NCI-H1436 (cell line): ENCODE results near the gene SLC2A4RG.

ENCODE experiments used
- DNase-seq: peaks from one replicate; lab custom pipeline; 2025; lab: John Stamatoyannopoulos, UW

SLC2A4RG gene, protein sequence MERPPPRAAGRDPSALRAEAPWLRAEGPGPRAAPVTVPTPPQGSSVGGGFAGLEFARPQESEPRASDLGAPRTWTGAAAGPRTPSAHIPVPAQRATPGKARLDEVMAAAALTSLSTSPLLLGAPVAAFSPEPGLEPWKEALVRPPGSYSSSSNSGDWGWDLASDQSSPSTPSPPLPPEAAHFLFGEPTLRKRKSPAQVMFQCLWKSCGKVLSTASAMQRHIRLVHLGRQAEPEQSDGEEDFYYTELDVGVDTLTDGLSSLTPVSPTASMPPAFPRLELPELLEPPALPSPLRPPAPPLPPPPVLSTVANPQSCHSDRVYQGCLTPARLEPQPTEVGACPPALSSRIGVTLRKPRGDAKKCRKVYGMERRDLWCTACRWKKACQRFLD

DNA sequence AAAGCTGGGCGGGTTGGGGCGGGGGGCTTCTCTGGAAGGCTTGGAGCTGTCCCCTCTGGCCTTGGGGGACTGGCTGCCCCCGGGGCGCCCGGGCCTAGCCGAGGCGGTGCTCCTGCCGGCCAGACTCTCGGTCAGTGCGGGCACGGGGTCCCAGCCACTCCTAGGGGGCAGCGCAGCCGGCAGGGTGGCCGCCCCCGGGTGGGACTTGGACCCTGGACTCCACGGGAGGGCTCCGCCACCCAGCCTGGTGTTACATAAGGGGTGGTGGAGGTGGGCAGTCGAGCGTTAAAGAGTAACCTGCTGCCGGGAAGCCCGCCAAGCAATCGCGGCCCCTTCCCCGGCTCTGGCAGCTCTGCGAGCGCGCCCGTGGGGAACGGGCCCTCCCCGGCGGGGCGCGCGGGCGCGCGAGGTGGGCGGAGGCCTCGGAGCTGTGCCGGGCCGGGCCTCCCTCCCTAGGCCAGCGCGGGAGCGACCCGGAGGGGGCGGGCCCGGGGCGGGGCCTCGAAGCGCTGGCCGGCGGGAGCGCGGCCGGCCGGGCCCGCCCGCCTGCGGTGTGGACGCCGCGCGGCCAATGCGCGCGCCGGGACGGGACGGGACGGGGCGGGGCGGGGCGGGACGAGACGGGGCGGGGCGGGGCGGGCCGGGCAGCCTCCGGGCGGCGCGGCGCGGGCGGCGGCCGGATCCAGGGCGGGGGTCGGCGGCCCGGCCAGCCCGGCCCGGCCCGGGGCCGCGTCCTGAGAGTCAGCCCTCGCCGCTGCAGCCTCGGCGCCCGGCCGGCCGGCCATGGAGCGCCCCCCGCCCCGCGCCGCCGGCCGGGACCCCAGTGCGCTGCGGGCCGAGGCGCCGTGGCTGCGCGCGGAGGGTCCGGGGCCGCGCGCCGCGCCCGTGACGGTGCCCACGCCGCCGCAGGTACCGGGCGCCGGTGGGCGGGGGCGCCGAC, at the start of gene SLC2A4RG:
TSS of gene SLC2A4RG (plus strand) at position 647 of the 940 bp plus-strand sequence. CDS start at position 784, 137 bp downstream.
- DNase-seq = peak; percentile 71

DNA sequence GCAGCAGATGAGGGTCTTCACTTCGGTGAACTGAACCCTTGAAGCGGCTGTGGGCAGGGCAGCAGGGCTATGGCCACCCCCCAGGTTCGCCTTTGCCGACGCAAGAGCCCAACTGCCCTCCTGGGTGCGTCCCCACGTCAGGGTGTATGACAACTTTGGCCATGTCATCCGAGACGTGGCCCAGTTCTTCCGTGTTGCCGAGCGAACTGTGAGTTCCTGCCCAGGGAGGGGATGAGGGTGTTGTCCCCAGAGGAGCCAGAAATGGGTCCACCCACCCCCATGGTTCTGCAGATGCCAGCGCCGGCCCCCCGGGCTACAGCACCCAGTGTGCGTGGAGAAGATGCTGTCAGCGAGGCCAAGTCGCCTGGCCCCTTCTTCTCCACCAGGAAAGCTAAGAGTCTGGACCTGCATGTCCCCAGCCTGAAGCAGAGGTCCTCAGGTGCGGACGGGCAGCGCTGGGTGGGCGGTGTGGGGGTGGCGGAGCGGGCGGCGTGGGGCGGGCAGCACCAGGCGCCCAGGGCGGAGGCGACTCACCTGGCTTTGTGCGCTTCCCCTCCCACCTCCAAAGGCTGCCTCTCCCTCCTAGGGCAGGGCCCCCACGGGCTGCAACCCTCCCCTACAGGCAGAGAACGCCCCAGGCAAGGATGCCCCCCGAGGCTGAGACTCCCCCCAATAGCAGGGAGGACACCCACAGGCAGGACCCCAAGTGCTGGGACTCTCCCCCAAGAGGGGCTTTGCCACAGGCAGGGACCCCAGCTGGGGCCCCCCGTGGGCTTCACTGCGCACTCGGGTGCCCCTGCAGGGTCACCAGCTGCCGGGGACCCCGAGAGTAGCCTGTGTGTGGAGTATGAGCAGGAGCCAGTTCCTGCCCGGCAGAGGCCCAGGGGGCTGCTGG, 49.3 kb upstream of the SLC2A4RG start:
- no peak for DNase-seq

DNA sequence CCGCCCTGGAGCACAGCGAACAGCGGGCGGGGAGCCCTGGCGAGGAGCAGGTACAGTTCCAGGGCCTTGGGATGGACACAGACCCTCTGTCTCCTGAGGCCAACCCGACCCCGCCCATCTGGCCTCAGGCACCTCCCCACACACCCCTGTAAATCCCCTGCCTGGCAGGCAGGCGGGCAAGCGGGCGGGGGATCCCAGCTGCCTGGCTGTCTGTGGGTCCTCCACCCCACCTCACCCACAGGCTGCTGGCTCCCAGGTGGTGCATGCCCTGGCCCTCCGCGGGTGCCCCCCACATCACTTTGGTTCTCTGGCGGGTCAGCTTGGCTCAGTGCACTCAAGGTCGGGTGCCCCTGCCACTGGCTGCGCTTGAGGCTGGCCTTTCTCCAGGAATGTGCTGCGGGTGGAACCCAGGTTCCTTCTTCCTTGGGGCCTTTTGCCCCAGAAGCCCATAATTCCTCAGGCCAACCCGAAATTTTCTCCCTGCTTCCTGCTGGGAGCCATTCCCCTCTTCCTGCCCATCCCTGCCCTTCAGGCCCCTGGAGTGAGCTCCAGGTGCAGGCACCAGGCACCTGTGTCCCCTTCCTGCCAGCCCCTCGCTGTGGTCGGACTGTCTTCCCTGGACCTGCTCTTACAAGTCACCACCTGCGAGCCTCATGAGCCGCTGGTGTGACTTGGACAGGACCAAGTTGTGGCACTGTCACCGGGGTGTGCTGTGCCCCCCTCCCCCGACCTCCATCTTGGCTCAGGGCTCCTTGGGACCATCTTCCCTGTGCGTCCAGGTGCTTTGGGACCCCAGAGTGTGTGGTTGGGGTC, 48.5 kb upstream of the SLC2A4RG start:
- no peak for DNase-seq

DNA sequence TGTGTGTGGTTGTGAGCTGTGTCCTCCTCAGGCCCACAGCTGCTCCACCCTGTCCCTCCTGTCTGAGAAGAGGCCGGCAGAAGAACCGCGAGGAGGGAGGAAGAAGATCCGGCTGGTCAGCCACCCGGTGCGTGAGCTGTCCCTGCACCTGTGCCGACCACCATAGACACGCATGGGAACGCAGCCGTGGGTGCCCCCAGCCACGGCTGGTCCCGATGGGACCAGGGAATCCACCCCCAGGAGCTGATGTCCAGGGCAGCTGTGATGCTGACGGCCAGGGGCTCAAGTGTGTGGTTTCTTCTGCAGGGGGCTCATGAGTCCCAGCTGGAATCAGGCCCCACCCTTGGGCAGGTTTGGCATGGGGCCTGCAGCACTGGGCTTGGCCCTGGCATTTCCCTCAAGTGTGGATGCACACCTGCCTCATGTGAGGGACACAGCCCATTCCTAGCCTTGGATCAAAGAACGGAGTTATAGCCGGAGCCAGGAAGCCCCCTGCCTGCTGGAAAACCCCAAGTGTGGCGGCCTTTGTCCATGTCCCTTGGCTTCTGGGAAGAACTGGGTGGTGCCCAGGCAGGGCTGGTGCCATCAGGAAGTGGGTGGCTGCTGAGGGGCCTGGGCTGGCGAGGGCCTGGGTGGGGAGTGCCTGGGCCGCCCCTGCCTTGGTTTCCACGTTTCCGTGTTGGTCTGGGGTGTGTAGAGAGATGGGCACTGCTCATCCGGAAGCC, 47.7 kb upstream of the SLC2A4RG start:
- no peak for DNase-seq

DNA sequence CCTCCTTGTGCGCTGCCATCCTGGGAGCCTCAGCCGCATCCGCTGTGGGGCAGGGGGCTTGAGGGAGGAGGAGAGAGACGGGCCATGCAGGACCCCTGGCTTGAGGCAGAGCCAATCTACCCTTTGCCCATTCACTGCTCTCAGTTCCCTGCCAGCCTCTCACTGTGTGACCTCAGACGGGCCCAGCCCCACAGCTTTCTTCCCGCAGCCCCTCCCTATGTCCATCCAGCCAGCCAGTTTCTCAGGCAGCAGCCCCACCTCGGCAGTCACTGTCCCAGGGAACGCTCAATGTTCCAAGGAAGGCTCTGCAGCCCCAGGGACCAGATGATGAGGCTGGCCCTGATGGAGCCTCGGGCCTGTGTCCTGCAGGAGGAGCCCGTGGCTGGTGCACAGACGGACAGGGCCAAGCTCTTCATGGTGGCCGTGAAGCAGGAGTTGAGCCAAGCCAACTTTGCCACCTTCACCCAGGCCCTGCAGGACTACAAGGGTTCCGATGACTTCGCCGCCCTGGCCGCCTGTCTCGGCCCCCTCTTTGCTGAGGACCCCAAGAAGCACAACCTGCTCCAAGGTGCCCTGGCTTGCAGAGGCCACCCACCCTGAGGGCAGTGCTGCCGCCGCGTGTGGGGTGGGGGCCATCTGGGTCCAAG, 47.0 kb upstream of the SLC2A4RG start:
- DNase-seq = no peak

DNA sequence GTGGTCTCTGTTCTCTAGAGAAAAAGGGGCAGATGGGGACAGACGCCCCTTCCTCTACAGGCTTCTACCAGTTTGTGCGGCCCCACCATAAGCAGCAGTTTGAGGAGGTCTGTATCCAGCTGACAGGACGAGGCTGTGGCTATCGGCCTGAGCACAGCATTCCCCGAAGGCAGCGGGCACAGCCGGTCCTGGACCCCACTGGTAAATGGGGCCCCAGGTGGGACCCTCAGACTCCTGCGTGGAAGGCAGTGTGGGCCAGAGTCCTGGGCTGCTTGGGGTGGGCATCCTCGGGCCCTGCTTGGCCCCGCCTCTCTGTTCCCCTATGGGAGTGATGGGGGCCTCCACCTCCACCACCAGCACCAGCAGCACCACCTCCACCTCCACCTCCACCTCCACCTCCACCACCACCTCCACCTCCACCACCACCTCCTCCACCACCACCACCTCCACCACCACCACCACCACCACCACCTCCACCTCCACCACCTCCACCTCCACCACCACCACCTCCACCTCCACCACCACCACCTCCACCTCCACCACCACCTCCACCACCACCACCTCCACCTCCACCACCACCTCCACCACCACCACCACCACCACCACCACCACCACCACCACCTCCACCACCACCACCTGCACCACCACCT, 46.4 kb upstream of the SLC2A4RG start:
- no peak for DNase-seq

DNA sequence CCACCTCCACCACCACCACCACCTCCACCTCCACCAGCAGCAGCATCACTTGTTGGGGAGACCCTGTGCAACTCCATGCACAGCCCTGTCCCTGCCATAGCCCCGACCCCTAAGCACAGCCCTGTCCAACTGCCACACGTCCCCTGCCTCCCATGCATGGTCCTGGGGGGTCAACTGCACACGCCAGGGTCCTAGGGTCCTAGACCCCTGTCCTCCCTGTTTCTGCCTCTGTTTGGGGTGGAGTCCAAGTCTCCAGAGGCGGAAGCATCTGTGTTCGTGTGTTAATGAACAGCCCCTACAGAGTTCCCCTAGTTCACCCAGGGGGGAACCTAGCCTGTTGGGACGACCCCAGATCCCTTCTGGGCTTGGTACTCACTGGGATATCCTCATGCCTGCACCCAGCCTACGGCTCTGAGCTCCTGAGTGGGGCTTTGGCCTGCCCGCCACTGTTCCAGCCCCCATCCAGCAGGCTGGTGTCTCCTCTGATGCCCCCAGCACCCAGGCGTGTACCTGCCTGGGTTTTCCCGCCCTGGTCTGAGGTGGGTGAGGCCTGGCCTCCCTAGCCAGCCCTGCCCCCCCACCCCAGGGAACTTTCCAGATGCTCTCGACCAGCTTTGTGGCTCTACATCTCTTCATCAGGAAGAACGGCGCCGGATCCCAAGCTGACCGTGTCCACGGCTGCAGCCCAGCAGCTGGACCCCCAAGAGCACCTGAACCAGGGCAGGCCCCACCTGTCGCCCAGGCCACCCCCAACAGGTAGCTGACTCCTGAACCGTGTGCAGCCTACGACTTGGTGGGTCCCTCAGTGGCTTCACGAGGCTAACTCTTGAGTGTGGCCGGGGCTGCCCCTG, 45.6 kb upstream of the SLC2A4RG start:
- DNase-seq = no peak

DNA sequence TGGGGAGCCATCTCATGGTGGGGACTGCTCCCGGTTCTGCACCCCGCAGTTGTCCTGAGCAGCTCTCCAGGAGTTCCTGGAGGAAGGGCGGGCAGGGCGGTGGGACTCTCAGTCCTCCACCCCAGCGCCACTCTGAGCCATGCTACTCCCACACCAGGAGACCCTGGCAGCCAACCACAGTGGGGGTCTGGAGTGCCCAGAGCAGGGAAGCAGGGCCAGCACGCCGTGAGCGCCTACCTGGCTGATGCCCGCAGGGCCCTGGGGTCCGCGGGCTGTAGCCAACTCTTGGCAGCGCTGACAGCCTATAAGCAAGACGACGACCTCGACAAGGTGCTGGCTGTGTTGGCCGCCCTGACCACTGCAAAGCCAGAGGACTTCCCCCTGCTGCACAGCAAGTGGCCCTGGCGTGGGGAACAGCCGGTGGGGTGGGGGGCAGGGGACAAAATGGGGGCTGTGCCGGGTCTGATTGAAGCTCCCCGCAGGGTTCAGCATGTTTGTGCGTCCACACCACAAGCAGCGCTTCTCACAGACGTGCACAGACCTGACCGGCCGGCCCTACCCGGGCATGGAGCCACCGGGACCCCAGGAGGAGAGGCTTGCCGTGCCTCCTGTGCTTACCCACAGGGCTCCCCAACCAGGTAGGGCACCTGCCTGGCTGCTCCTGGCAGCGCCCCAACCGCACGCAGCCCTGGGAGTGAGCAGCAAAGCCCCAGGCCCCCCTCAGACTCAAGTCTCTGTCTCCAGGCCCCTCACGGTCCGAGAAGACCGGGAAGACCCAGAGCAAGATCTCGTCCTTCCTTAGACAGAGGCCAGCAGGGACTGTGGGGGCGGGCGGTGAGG, 44.8 kb upstream of the SLC2A4RG start:
- DNase-seq = no peak

DNA sequence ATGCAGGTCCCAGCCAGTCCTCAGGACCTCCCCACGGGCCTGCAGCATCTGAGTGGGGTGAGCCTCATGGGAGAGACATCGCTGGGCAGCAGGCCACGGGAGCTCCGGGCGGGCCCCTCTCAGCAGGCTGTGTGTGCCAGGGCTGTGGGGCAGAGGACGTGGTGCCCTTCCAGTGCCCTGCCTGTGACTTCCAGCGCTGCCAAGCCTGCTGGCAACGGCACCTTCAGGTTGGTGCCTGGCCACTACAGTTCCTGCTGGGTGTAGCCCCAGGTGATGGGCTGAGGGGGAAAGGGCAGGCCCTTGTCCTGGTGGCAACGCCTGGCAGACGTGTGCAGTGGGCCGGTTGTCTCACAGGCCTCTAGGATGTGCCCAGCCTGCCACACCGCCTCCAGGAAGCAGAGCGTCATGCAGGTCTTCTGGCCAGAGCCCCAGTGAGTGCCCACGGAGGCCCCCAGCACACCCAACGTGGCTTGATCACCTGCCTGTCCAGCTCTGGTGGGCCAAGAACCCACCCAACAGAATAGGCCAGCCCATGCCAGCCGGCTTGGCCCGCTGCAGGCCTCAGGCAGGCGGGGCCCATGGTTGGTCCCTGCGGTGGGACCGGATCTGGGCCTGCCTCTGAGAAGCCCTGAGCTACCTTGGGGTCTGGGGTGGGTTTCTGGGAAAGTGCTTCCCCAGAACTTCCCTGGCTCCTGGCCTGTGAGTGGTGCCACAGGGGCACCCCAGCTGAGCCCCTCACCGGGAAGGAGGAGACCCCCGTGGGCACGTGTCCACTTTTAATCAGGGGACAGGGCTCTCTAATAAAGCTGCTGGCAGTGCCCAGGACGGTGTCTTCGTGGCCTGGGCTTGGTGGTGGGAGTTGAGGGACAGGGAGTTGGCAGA, 43.9 kb upstream of the SLC2A4RG start:
- no peak for DNase-seq

DNA sequence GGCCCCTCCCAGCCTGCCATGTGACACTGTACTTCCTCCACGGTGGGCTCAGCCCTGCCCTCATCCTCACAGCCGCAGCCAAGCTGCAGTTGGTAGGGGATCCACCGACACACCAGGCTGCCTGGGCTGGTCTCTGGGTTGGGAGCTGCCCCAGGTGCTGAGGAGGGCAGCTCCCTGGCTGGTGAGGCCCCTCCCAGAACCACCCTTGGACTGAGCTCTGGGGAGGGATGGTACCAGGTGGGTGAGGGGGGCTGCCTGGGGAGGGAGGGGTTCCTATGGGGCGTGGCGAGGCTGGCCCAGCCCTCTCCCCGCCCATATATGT, 43.3 kb upstream of the SLC2A4RG start:
- DNase-seq = no peak

DNA sequence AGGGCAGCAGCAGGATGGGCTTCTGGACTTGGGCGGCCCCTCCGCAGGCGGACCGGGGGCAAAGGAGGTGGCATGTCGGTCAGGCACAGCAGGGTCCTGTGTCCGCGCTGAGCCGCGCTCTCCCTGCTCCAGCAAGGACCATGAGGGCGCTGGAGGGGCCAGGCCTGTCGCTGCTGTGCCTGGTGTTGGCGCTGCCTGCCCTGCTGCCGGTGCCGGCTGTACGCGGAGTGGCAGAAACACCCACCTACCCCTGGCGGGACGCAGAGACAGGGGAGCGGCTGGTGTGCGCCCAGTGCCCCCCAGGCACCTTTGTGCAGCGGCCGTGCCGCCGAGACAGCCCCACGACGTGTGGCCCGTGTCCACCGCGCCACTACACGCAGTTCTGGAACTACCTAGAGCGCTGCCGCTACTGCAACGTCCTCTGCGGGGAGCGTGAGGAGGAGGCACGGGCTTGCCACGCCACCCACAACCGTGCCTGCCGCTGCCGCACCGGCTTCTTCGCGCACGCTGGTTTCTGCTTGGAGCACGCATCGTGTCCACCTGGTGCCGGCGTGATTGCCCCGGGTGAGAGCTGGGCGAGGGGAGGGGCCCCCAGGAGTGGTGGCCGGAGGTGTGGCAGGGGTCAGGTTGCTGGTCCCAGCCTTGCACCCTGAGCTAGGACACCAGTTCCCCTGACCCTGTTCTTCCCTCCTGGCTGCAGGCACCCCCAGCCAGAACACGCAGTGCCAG, 42.8 kb upstream of the SLC2A4RG start, which contains the start of gene TNFRSF6B:
TSS of gene TNFRSF6B (plus strand) at position 25 of the 729 bp plus-strand sequence. CDS start at position 141, 116 bp downstream.
- DNase-seq = no peak

DNA sequence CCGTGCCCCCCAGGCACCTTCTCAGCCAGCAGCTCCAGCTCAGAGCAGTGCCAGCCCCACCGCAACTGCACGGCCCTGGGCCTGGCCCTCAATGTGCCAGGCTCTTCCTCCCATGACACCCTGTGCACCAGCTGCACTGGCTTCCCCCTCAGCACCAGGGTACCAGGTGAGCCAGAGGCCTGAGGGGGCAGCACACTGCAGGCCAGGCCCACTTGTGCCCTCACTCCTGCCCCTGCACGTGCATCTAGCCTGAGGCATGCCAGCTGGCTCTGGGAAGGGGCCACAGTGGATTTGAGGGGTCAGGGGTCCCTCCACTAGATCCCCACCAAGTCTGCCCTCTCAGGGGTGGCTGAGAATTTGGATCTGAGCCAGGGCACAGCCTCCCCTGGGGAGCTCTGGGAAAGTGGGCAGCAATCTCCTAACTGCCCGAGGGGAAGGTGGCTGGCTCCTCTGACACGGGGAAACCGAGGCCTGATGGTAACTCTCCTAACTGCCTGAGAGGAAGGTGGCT, 42.2 kb upstream of the SLC2A4RG start:
- DNase-seq = no peak

DNA sequence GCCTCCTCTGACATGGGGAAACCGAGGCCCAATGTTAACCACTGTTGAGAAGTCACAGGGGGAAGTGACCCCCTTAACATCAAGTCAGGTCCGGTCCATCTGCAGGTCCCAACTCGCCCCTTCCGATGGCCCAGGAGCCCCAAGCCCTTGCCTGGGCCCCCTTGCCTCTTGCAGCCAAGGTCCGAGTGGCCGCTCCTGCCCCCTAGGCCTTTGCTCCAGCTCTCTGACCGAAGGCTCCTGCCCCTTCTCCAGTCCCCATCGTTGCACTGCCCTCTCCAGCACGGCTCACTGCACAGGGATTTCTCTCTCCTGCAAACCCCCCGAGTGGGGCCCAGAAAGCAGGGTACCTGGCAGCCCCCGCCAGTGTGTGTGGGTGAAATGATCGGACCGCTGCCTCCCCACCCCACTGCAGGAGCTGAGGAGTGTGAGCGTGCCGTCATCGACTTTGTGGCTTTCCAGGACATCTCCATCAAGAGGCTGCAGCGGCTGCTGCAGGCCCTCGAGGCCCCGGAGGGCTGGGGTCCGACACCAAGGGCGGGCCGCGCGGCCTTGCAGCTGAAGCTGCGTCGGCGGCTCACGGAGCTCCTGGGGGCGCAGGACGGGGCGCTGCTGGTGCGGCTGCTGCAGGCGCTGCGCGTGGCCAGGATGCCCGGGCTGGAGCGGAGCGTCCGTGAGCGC, 41.6 kb upstream of the SLC2A4RG start:
- DNase-seq = no peak

DNA sequence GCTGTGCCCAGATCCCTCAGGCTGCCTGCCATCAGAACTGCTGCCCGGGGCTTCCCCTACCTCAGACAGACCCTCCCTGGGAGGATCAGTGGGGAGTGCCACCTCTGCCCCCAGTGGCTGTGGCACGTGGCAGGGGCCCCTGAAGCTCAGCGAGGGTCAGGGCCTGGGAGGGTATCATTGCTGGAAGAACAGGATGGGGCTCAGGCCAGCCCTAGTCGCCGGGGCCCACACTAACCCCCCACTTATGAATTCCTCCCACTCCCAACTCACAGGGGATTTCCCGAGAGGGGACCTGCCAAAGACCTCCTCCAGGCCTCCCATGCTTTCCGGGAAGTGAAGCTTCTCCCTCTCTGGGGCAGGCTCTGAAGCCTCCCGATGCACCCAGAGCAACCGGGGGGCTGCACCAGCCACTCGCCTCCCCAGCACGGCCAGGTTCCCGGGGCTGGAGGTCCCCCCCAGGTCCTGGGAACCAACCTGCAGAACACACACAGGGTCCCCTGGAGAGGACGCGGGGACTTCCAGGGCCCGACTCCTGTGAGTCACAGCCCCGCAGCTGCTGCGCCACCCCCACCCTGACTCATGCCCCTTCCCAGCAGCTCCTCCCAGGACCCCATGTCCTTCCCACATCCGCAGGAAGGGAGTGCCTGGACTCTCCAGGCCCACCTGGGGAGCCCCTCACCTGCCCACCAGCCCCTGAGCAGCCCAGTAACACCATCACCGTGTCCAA, 40.7 kb upstream of the SLC2A4RG start:
- DNase-seq = no peak
